Measurements from ENCODE around the gene BRF1.
"Not testable (repeated sequence)": the region's sequence is repeated elsewhere in the genome, so short reads cannot be mapped to it uniquely, and the experiment has no call there.

The BRF1 gene

GRCh38 chr14:105287249-105288102 is 13.3 kb downstream of the BRF1 start:
- DNase-seq, result no peak

DNA sequence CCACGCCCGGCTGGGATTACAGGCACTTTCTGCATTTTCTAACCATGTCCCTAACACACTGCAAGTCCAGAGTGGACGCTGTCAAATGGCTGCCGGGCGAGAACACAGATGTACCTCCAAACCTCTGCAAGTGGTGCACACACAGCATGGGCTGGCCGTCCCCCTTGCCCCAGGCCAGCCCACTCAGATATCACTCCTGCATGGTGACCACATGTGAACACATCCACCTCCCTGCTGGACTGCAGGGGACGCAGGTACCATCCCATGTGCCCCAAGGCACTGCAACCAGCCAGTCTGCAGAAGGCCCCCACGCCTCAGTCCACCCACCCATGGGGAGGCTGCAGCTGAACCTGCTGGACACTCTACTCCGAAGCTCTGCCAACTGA is 14.0 kb downstream of the BRF1 start:
- DNase-seq, result no peak

DNA sequence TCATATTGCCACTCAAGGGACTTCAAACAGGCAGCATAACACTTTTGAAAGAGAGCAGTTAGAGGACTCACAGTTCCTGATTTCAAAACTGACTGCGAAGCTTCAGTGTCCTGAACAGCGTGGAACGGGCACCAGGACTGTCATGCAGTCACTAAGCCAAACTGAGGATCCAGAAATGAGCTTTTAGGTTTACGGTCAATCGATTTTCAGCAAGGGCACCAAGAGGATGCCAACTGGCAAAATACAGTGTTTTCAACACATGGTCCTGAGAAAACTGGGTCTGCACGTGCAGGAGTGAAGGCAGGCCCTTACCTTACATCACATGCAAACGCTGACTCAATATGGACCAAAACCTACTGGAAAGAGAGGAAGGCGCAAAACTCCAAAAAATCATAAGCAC is 15.6 kb downstream of the BRF1 start:
- no peak for DNase-seq

DNA sequence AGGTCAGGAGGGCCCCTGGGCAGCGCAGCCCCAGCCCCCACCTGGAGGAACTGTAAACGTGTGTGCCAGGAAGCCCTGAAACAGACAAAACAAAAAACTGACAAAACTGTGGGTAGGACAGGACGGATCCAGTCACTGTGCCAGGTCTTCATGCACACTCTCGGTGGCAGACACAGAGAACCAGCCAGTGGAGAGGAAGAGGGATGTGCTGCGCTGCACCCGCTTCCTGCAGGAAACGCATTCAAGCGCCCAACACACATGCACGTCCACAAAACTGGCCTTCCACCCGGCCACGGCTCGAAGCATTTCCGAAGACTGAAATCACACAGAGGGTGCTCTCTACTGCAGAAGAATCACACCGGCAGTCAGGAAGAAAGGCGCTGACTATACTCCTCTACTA is 16.9 kb downstream of the BRF1 start:
- no peak for DNase-seq

- no peak for DNase-seq
Observed at GRCh38 chr14:105283028-105283427, 17.8 kb downstream of the BRF1 start.

GRCh38 chr14:105282098-105282725 is 18.6 kb downstream of the BRF1 start:
- no peak for DNase-seq

- no peak for DNase-seq
Observed at GRCh38 chr14:105281371-105282097, 19.3 kb downstream of the BRF1 start.

DNA sequence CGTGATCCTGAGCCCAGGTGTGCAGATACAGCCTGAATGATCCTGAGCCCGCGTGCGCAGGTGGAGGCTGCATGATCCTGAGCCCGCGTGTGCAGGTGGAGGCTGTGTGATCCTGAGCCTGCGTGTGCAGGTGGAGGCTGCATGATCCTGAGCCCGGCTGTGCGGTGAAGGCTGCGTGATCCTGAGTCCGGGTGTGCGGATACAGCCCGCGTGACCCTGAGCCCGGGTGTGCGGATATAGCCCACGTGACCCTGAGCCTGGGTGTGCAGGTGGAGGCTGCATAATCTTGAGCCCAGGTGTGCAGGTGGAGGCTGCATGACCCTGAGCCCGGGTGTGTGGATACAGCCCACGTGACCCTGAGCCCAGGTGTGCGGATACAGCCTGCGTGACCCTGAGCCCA is 20.3 kb downstream of the BRF1 start:
- no peak for DNase-seq

DNA sequence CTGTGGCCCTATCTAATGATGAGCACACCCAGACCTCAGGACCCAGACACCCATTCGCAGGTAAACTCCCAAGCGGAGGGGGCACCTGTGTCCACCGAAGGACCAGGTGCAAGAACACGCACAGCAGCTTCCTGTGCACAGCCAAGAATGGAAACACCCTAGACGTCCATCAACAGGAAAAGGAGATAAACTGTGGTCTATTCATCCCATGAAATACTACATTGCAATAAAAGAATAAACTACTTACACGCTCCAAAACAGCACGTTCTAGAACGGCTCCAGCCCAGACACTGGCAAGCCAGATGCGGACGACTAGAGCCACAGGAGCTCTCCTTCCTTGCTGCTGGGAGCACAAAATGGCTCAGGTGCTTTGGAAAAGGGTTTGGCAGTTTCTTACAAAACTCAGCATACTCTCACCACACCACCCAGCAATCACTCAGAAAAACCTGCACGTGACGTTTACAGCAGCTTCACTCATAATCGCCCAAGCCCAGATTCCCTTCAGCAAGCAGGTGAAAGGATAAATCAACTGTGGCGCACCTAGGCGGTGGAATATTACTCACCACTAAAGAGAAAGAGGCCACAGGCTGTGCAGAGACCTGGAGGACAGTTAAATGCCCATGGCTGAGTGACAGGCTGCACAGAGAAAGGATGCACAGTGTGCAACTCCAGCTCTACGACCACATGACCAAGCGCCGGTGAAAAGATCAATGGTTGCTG is 21.0 kb downstream of the BRF1 start:
- no peak for DNase-seq

DNA sequence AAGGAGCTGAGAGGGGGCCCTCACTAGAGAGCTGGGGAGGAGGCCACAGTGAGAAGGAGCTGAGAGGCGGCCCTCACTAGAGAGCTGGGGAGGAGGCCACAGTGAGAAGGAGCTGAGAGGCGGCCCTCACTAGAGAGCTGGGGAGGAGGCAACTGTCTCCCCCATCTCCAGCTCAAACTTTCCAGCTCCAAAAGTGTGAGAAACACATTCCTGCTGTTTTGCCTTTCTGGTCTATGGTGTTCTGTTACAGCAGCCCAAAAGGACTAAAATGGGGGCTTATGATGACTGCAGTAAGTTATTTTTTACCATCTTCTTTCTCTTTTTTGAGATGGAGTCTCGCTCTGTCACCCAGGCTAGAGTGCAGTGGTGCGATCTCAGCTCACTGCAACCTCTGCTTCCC is 23.4 kb downstream of the BRF1 start:
- not testable (repeated sequence) for DNase-seq

- no peak for DNase-seq
Observed at GRCh38 chr14:105275267-105275946, 25.4 kb downstream of the BRF1 start.

DNA sequence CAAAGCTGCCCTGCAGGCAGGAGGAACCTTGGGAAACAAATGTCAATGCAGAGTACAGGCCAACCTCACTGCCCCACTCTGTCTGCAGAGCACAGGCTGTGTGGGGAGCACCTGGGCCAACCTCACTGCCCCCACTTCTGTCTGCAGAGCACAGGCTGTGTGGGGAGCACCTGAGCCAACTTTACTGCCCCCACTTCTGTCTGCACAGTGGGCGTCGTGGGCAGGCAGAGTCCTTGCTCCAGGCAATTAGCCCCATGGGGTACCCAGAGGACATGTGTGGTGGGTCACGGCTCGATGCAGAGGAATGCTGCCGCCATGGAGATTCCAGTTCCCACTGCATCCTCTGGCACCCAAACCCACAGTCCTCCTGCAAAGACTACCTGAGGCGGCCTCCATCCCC is 26.2 kb downstream of the BRF1 start:
- DNase-seq, result no peak

- no peak for DNase-seq
Observed at GRCh38 chr14:105273062-105273461, 27.7 kb downstream of the BRF1 start.

DNA sequence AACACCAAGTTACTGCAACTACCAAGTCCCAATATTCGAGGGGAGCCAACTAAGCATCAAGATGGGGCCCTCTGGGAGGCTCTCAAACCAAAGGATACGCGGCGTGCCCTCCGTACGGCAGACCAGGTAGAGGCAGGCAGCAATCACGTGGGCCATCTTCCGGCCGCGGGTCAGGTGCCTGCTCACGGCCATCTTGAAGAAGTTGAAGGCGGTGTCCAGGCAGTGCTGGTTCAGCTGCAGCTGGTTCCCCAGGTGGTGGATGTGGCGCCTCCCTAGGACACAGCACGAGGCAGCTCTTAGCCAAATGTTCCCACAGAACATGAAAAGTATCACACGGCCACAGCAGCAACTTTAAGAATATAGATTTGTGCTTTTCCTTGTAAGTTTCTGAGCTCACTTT is 28.2 kb downstream of the BRF1 start:
- no peak for DNase-seq

DNA sequence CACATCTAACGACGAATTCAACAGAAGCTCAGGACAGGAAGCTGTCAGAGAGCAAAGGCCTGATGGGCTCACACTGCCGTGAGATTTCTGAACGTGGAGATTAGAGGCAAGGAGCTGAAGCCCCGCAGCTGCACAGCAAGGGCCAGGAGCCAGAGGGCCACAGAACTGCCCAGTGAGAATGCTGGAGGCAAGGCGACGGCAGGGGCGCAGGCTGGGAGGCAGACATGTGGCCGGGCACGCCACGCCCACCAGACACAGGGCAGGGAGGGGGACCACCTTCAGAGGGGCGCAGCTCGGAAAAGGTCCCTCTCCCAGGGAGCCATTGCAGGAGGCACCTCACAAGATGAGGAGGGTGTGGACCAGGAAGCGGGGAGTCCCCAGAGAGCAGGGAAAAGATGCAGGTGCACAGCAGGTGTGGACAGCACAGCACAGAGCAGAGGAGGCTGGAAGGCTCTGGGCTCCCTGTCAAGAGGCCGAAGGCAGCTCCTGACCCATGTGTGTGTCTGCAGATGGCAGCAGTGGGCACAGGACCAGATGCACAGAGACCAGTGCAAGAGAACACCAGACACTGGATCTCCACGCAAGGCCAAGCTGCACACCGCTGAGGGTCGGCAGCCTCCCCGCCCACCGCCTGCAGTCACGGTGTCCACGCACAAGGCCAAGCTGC is 29.4 kb downstream of the BRF1 start:
- DNase-seq, result no peak

DNA sequence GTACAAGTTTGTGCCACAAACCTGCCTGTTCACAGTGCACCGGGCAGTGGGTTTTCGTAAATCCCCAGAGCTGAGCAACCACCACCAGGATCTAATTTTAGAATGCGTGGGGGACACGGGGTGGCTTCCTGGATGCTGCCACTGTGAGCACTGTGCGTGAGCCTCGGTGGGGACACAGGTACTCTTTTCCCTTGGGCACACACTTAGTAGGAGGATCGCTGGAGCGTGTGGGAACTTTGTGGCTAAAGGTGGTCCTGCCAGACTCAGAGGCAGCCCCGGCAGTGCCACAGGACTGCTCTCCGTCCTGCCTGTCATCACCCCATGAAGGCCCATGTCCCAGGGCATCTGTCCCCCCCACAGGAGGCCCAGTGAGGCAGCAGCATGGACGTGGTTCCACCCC is 31.4 kb downstream of the BRF1 start:
- no peak for DNase-seq

GRCh38 chr14:105268736-105269354 is 32.0 kb downstream of the BRF1 start:
- DNase-seq, result no peak

GRCh38 chr14:105267820-105268548 is 32.8 kb downstream of the BRF1 start:
- no peak for DNase-seq

- DNase-seq, result no peak
Observed at GRCh38 chr14:105261781-105262180, 39.0 kb downstream of the BRF1 start.

DNA sequence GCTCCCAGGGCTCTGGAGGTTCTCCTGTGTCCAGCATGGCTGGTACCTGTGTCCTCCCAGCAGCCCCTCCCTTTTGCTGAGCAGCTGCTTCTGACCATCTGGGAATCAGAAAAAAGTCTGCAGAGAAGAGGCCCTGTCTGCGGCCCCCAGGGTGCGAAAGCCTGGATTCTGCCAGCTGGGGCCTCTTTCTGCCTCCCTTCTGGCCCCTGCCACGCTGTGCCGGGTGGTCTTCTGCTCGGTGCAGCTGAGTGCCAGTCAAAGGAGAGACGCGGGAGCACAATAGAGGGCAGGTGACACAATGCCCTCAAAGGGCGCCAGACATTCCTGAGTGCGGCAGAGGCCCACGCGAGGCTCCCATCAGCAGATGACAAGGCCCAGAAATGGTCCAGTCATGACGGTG is 39.8 kb downstream of the BRF1 start:
- no peak for DNase-seq

DNA sequence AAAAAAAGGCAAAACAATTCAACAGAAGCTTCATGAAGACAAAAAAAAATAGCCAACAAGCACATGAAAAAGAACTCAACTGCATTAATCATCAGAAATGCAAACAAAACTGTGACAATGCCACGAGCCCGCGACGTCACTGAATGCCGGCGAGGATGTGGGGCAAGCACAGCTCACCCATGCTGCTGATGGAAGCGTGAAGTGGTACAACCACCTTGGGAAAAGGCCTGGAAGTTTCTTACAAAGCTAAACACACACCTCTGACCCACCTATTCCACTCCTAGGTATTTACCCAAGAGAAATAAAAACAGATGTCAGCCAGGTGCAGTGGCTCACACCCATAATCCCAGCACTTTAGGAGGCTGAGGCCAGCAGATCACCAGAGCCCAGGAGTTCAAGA is 42.0 kb downstream of the BRF1 start:
- peak; percentile 21 for DNase-seq

Data from NCI-H146 (cell line).